GM15510 (cell line): ENCODE data around the gene CADM1.

Experiments used
- POLR2A ChIP-seq: IDR thresholded peaks from 3 replicates; pipeline ENCODE4 v1.6.1; 2011; ENCODE audit warnings: borderline replicate concordance; ENCODE audit not compliant: insufficient read length; ENCODE audit errors: extremely low read depth

CADM1 gene

DNA sequence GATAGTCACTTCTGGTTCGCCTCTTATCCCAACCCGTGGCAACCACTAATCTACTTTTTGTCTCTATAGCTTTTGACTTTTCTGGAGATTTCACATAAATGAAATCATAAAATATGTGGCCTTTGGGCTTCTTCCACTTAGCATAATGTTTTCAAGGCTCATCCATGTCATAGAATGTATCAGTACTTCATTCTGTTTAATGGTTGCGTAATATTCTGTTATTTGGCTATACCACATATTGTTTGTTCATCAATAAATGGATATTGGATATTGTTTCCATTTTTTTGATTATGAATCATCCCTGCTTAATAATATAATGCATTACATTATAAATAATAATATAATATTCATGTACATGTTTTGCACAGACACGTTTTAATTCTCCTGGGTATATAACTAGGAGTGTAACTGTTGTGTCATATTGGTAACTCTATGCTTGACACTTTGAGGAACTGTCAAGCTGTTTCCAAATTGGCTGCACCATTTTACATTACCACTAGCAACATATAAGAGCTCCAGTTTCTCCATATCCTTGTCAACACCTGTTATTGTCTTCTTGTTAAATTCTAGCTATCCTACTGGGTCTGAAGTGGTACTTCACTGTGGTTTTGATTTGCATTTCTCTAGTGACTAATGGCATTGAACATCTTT lies 181.5 kb downstream of the CADM1 start:
- TF ChIP-seq POLR2A: no peak

GRCh38 chr11:115321605-115322289 lies 182.5 kb downstream of the CADM1 start:
- TF ChIP-seq POLR2A: no peak

DNA sequence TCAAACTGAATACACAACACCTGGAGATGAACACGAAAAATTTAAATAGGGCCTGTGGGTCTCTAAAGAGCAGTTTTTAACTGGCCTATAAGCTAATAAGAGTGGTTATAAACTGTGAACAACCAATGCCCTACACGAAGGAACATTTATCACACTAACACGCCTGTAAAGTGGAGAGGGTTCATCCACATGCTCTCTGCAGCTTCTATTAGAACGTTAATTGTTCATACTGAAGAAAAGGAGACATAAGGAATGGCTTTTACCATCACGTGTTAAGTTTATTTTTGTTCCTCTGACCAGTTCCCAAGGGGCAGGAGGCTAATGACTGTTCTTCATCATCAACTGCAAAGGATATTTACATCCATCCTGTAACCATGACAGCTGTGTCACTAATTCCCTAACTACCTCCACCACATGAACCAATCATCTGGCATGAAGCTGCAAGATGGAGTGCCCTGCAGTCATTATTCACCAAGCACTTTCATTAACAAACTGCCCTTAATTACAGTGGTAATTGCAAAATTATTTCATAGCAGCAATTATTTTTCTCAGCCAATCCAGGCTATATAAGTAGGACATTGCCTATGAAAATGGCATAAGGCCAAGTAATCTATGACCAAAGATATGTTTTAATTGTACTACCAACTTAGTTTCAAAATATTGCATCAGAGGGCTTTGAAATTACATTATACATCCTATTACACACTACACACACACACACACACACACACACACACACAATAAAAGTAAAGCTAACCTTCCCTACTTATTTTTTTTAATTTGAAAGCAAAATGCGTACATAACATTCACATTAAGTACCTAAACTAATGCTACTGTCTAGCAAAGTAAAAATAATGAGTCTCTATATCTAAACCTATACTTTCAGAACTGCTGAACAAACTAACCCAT lies 186.7 kb downstream of the CADM1 start:
- TF ChIP-seq POLR2A: no peak

- no peak for TF ChIP-seq POLR2A
Observed at GRCh38 chr11:115316696-115317095, 187.5 kb downstream of the CADM1 start.

DNA sequence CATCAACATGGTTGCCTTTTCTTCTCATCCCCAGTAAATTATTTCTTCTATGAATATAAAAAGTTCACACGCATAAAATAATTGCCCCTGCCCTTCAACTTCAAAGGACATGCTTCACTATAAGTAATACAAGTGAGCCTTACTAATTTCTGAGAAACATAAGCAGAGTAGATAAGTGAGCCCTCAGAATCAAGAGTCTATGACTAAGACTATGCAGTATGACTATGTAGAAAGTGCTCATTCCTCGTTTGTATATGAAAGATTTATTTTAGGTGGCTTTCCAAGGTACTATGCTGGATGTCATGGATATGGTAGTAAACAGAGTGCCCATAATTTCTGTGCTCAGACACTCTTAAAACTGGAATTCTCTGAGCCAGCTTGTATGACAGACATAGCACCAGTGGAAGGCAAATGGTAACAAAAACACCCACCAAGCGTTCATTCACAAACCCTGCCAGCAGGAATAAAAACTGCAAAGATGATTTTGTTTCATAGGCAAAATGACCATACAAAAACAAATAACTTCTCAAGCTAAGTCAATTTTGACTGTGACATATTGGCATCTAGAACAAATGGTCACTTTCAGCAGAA lies 189.8 kb downstream of the CADM1 start:
- TF ChIP-seq POLR2A: no peak

GRCh38 chr11:115313224-115313838 lies 190.9 kb downstream of the CADM1 start:
- no peak for TF ChIP-seq POLR2A

DNA sequence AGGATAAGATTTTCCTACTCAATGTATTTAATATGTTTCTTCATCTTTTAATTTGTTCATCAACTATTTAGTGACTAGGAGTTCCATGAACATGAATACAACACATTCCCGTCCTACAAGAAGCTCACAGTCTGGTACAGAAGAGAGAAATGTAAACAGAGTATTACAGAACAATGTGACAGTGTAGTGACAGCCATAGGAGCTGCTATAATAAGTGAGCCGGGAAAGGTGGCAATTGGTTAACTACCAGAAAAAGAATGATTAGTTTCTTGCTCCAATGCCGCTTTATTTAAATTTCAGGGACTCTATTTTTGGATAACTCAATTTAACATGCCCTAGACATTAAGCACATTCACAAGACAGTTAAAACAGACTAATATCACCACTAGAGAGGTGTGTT lies 192.3 kb downstream of the CADM1 start:
- no peak for TF ChIP-seq POLR2A

DNA sequence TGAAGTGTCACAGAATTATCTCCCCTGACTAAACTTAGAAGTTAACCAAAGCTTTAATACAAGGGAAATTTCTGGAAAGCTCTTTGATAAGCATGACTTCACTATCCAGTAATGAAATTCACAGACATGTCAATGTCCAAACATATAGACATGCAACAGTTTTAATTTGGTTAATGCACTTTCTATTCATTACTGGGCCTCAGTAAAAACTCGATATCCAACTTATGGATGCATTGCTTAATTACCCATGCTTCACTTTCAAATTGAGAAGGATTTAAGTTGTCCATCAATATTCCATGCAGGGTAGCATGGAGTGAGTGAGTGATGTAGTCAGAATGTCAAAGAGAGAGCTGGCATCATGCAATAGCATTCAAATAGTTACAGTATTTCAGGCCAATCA lies 197.5 kb downstream of the CADM1 start:
- TF ChIP-seq POLR2A: no peak

- no peak for TF ChIP-seq POLR2A
Observed at GRCh38 chr11:115304774-115305472, 199.3 kb downstream of the CADM1 start.

DNA sequence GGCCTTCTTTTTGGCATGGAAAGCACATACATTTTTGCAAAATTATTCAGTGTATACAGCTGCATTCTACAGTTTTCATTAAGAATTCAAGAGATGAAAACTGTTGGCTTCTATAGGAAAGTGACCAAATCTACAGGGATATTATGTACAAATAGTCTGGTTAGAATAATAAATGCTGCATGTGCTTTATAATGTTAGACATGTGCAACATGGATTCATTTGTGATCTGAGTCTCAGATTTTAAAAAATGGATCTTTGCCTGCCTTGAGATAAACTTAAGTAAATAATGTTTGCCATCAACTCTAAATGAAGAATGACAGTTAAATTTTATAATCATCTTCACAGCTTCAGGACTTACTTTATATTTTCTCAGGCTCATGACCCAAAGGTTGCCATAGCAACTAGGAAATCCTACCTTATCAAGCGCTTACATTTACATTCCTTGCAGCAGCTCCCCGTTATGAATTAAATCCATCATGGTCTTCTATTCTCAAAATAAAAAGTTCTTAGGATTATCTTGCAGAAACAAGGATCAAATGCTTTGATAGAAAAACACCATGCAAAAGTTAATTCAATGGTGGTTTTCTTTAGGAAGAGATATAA lies 200.2 kb downstream of the CADM1 start:
- TF ChIP-seq POLR2A: no peak

DNA sequence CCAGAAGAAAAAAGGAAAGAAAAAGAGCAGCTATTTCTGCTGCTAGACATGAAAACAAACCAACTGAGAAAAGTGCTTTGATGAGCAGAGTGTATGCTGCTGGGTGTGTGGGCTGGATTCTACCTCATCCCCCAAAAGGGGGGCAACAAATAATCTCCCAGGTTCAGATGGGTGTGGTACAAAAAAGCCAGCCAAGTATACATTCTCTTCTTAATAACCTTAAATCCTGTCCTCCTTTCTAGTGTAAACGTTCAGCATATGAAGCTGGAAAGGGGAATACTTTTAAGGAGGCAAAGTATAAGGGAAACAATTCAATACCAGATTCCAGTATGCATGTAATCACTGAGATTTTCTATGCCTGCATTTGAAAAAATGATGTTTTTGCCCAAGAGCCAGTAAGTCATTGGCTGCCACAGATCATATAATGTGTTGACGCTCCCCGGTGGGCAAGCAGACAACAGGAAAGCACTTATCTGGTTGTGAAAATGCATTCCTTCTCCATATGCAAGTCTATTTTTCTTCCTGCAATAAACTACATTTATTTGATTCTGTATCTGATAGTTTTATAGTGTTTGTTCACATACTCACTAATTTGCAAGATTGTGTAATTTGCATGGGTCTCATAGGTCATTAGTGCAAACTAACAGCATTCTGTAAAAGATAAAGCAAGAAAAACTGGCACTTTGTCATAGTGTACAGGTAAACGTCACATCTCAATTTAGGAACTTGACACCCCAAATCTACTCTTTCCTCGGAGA lies 201.1 kb downstream of the CADM1 start:
- no peak for TF ChIP-seq POLR2A

DNA sequence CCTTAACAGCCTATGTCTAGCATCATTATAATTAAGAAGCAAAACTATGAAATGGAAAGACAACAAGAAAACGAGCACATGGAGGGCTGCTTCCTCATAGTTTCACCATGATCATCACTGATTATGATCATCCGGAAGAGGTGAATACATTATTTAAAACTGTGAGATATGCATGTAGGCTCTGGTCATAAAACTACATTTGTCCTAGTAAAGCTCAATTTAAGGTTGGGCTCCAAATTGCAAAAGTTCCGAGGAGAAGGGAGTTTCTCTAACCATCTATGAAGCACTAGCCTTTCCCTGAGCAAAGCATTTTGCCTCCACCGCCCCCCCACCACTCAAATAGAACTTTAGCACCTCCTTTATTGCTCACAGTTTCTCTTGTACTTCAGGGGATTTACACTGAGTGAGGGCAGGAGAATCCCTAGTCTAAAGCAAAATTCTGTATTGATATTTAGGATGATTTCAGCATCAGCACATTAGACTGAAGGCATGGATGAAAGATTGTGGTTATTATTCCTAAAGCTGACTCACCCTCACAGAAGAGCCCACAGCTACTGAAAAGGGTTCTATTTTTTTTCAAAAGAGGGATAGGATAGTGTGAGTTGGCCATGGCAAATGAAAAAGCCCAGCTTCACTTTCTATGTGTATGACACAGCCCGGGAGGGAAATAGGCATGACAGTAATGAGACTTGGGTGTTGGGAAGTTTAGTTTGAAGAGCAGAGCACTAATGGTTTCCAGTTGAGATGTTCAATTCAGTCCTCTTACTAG lies 203.4 kb downstream of the CADM1 start:
- no peak for TF ChIP-seq POLR2A
